Activated T-cell treated with anti-CD3 and anti-CD28 coated beads, Interleukin-2, amount 50 U/mL, for 72 hours (primary cell): ENCODE measurements around the gene RPH3AL. TPM values are rescaled to one million over a fixed set of nuclear protein-coding genes. Genes with fewer than 3 reads are reported as not detected.
"Not testable (repeated sequence)": the region's sequence is repeated elsewhere in the genome, so short reads cannot be mapped to it uniquely, and the experiment has no call there.

Experiments used
- ATAC-seq, 2 donors: fragments of 150-1000 bp; cut with Tn5 transposase; replicated peaks in 1 of 2; 2 replicates each; pipeline ENCODE4 v1.10.0; 2021; ENCODE audit warnings: moderate library complexity in 2 of 2, mild to moderate bottlenecking in 1 of 2
- DNase-seq, 2 donors: peaks; one replicate each; pipeline ENCODE4 v3.0.0; 2021 to 2022; ENCODE audit warnings: mixed read lengths in 1 of 2
- H3K27ac Mint-ChIP-seq: one replicate; pipeline ENCODE4 v1.8.0; 2022; ENCODE audit warnings: mild to moderate bottlenecking, moderate library complexity, mixed read lengths
- H3K27me3 Mint-ChIP-seq: one replicate; pipeline ENCODE4 v1.8.0; 2022; ENCODE audit warnings: low read depth, mixed read lengths
- H3K36me3 Mint-ChIP-seq, 2 donors: one replicate each; pipeline ENCODE4 v1.8.0; 2022; ENCODE audit warnings: mixed read lengths in 2 of 2, mild to moderate bottlenecking in 1 of 2; ENCODE audit not compliant: insufficient read depth in 2 of 2
- H3K4me1 Mint-ChIP-seq: one replicate; pipeline ENCODE4 v1.8.0; 2022; ENCODE audit warnings: low read depth, mixed read lengths
- H3K4me3 Mint-ChIP-seq, 2 donors: one replicate each; pipeline ENCODE4 v1.8.0; 2022; ENCODE audit warnings: mild to moderate bottlenecking in 2 of 2, mixed read lengths in 2 of 2, moderate library complexity in 2 of 2
- H3K9me3 Mint-ChIP-seq, 2 donors: one replicate each; pipeline ENCODE4 v1.8.0; 2022; ENCODE audit warnings: mixed read lengths in 2 of 2
- total RNA-seq, 2 donors: library from RNA; stranded (reverse); gene quantifications; one replicate each; pipeline ENCODE4 v1.2.3, GENCODE V29; 2022

The RPH3AL gene
- total RNA-seq, 2 donors from 2014 or later: 3.5 to 7.2 TPM

- H3K27me3 Mint-ChIP-seq: peaks cover 51% of the 10 kb centered on the region
- ATAC-seq (peak in 1 of 2 donors; percentile 5), DNase-seq (no peak)
- no peak overlapping the region for H3K27ac Mint-ChIP-seq
- peaks cover 7% of the 10 kb centered on the region for H3K4me1 Mint-ChIP-seq
- H3K36me3 Mint-ChIP-seq: no peaks in the 10 kb centered on the region
- H3K4me3 Mint-ChIP-seq: peak overlapping the region in 1 of 2 donors; percentile 27
- no peaks in the 10 kb centered on the region for H3K9me3 Mint-ChIP-seq
These were observed 172.0 kb downstream of the RPH3AL start for GRCh38 chr17:180381-181244.

- no peaks in the 10 kb centered on the region for H3K36me3 Mint-ChIP-seq
- ATAC-seq (no peak), DNase-seq (no peak)
- peaks cover 47% of the 10 kb centered on the region for H3K27me3 Mint-ChIP-seq
- no peak overlapping the region for H3K27ac Mint-ChIP-seq
- H3K4me1 Mint-ChIP-seq: peaks cover 6% of the 10 kb centered on the region
- H3K4me3 Mint-ChIP-seq: no peak overlapping the region
- no peaks in the 10 kb centered on the region for H3K9me3 Mint-ChIP-seq
These were observed 172.7 kb downstream of the RPH3AL start for GRCh38 chr17:179781-180380.

- ATAC-seq (no peak), DNase-seq (no peak)
- H3K4me3 Mint-ChIP-seq: no peak overlapping the region
- H3K27me3 Mint-ChIP-seq: peaks cover 39% of the 10 kb centered on the region
- H3K9me3 Mint-ChIP-seq: no peaks in the 10 kb centered on the region
- no peak overlapping the region for H3K27ac Mint-ChIP-seq
- peaks cover 6% of the 10 kb centered on the region for H3K4me1 Mint-ChIP-seq
- H3K36me3 Mint-ChIP-seq: no peaks in the 10 kb centered on the region
These were observed 173.6 kb downstream of the RPH3AL start for GRCh38 chr17:179066-179432.

- Mint-ChIP-seq H3K36me3 (no peaks in the 10 kb centered on the region), H3K4me1 (peaks cover 6% of the 10 kb centered on the region), H3K9me3 (no peaks in the 10 kb centered on the region), H3K4me3 (no peak overlapping the region), H3K27me3 (peaks cover 33% of the 10 kb centered on the region), H3K27ac (no peak overlapping the region)
- ATAC-seq (no peak), DNase-seq (no peak)
These were observed 174.1 kb downstream of the RPH3AL start for GRCh38 chr17:178292-179065.

- Mint-ChIP-seq H3K36me3 (no peaks in the 10 kb centered on the region), H3K9me3 (no peaks in the 10 kb centered on the region), H3K4me1 (peaks cover 6% of the 10 kb centered on the region), H3K4me3 (no peak overlapping the region), H3K27ac (no peak overlapping the region), H3K27me3 (peaks cover 26% of the 10 kb centered on the region)
- ATAC-seq (no peak), DNase-seq (no peak)
These were observed 174.8 kb downstream of the RPH3AL start for GRCh38 chr17:177762-178161.

- Mint-ChIP-seq H3K4me3 (no peak overlapping the region), H3K9me3 (no peaks in the 10 kb centered on the region), H3K36me3 (no peaks in the 10 kb centered on the region), H3K4me1 (peaks cover 3% of the 10 kb centered on the region), H3K27me3 (peaks cover 20% of the 10 kb centered on the region), H3K27ac (no peak overlapping the region)
- ATAC-seq (no peak), DNase-seq (no peak)
These were observed 175.5 kb downstream of the RPH3AL start for GRCh38 chr17:177155-177554.

GRCh38 chr17:173166-173911, 179.3 kb downstream of the RPH3AL start:
- ATAC-seq (no peak), DNase-seq (no peak)
- Mint-ChIP-seq H3K36me3 (no peaks in the 10 kb centered on the region), H3K4me1 (peaks cover 5% of the 10 kb centered on the region), H3K27me3 (peaks cover 10% of the 10 kb centered on the region), H3K27ac (no peak overlapping the region), H3K9me3 (no peaks in the 10 kb centered on the region), H3K4me3 (no peak overlapping the region)

GRCh38 chr17:172401-172800, 180.2 kb downstream of the RPH3AL start:
- Mint-ChIP-seq H3K27me3 (peaks cover under 1% of the 10 kb centered on the region), H3K4me1 (peaks cover 5% of the 10 kb centered on the region)
- ATAC-seq: no peak

GRCh38 chr17:171871-172270, 180.7 kb downstream of the RPH3AL start:
- Mint-ChIP-seq H3K9me3 (no peaks in the 10 kb centered on the region), H3K36me3 (no peaks in the 10 kb centered on the region), H3K4me1 (peaks cover 5% of the 10 kb centered on the region), H3K4me3 (no peak overlapping the region), H3K27ac (no peak overlapping the region), H3K27me3 (no peaks in the 10 kb centered on the region)
- ATAC-seq (no peak), DNase-seq (no peak)

More at GRCh38 chr17:172401-172800, 180.2 kb downstream of the RPH3AL start:
- no peaks in the 10 kb centered on the region for H3K9me3 Mint-ChIP-seq
- no peak overlapping the region for H3K27ac Mint-ChIP-seq
- no peak overlapping the region for H3K4me3 Mint-ChIP-seq
- no peak for DNase-seq
- no peaks in the 10 kb centered on the region for H3K36me3 Mint-ChIP-seq

GRCh38 chr17:170130-170670, 182.4 kb downstream of the RPH3AL start:
- H3K4me1 Mint-ChIP-seq: peaks cover 5% of the 10 kb centered on the region
- ATAC-seq (no peak), DNase-seq (no peak)
- no peak overlapping the region for H3K27ac Mint-ChIP-seq
- no peaks in the 10 kb centered on the region for H3K27me3 Mint-ChIP-seq
- H3K9me3 Mint-ChIP-seq: no peaks in the 10 kb centered on the region
- H3K4me3 Mint-ChIP-seq: no peak overlapping the region
- H3K36me3 Mint-ChIP-seq: no peaks in the 10 kb centered on the region

GRCh38 chr17:168614-169013, 184.0 kb downstream of the RPH3AL start:
- not testable (repeated sequence) for H3K27me3 Mint-ChIP-seq, DNase-seq, H3K36me3 Mint-ChIP-seq, H3K27ac Mint-ChIP-seq, H3K4me1 Mint-ChIP-seq, H3K9me3 Mint-ChIP-seq, H3K4me3 Mint-ChIP-seq
- ATAC-seq: peak; percentile 35 to 51

GRCh38 chr17:165939-166338, 186.7 kb downstream of the RPH3AL start:
- no peak overlapping the region for H3K4me3 Mint-ChIP-seq
- H3K36me3 Mint-ChIP-seq: no peaks in the 10 kb centered on the region
- H3K4me1 Mint-ChIP-seq: peaks cover 5% of the 10 kb centered on the region
- H3K27ac Mint-ChIP-seq: no peak overlapping the region
- DNase-seq (no peak), ATAC-seq (no peak)
- no peaks in the 10 kb centered on the region for H3K27me3 Mint-ChIP-seq
- H3K9me3 Mint-ChIP-seq: no peaks in the 10 kb centered on the region
